HFFc6 (cell line): ENCODE data around the gene ITPRIP. TPM values are rescaled to one million over a fixed set of nuclear protein-coding genes. Genes with fewer than 3 reads are reported as not detected.

Experiments
- DNase-seq: peaks from one replicate; pipeline ENCODE4 v3.0.0-alpha.2; 2018
- H3K27ac Mint-ChIP-seq: 2 replicates; pipeline ENCODE4 v1.8.0; 2020; ENCODE audit warnings: mild to moderate bottlenecking, mixed read lengths
- H3K27me3 Mint-ChIP-seq: 2 replicates; pipeline ENCODE4 v1.8.0; 2021; ENCODE audit warnings: mild to moderate bottlenecking, moderate library complexity, mixed read lengths; ENCODE audit not compliant: insufficient read depth
- H3K36me3 Mint-ChIP-seq: 2 replicates; pipeline ENCODE4 v1.8.0; 2021; ENCODE audit warnings: low read depth, mixed read lengths
- H3K4me1 Mint-ChIP-seq: 2 replicates; pipeline ENCODE4 v1.8.0; 2020; ENCODE audit warnings: low read depth, mixed read lengths
- H3K4me3 Mint-ChIP-seq: 2 replicates; pipeline ENCODE4 v1.8.0; 2020; ENCODE audit warnings: mild to moderate bottlenecking, moderate library complexity, mixed read lengths
- H3K9me3 Mint-ChIP-seq: 2 replicates; pipeline ENCODE4 v1.8.0; 2020; ENCODE audit warnings: mild to moderate bottlenecking, mixed read lengths
- CTCF ChIP-seq: fragments of 200-600 bp; sonication (generic); IDR thresholded peaks from 2 replicates; pipeline ENCODE4 v1.5.0; 2021; ENCODE audit warnings: antibody characterized with exemption, mild to moderate bottlenecking
- total RNA-seq, 6 experiments: library from RNA; stranded (reverse); fragmentation: NEBNext Ultra II Directional; extraction: Animal tissue kit (Norgen Biotek cat#: 25700); gene quantifications; 2 replicates in 1 of 6; 3 replicates in 5 of 6; pipeline ENCODE4 v1.2.3, GENCODE V29; 2021

ITPRIP gene
- total RNA-seq, 6 experiments from 2014 or later = 23.9 to 34.7 (median 29.7) TPM

GRCh38 chr10:104317726-104318299, 20.5 kb downstream of the ITPRIP start:
- Mint-ChIP-seq H3K4me1 (peaks cover 60% of the 10 kb centered on the region), H3K9me3 (no peaks in the 10 kb centered on the region), H3K36me3 (peaks cover 26% of the 10 kb centered on the region; the same call in 1 of the 2 replicates), H3K27ac (peak overlapping the region; percentile 70; the same call in 1 of the 2 replicates), H3K27me3 (peaks cover 18% of the 10 kb centered on the region), H3K4me3 (peak overlapping the region; percentile 45; the same call in 1 of the 2 replicates)
- TF ChIP-seq CTCF = no peak; the same call in 1 of the 2 replicates
- DNase-seq = no peak

DNA sequence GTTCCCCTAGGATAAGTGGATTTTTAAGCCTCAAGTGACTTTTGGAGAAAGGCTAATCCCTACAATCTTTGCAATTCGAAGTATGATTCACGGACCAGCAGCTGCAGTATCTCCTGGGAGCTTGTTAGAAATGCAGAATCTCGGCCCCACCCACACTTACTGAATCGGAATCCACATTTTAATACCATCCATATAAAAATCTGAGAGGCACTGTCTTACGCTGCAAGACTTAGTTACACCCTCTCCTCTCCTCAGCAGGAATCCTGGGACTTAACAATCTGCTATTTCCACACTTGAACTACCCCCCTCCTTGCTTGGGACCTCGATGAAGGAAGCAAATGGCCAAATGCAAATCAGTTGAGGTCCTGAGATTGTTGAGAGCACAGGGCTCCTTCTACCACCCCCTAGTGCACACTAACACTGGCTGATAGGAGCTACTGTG, 21.0 kb downstream of the ITPRIP start:
- H3K36me3 Mint-ChIP-seq = peaks cover 31% of the 10 kb centered on the region; the same call in 1 of the 2 replicates
- H3K27me3 Mint-ChIP-seq = peaks cover 15% of the 10 kb centered on the region
- peak overlapping the region; percentile 45; the same call in 1 of the 2 replicates for H3K4me3 Mint-ChIP-seq
- DNase-seq = no peak
- H3K27ac Mint-ChIP-seq = peak overlapping the region; percentile 70
- H3K4me1 Mint-ChIP-seq = peaks cover 60% of the 10 kb centered on the region
- TF ChIP-seq CTCF = peak; percentile 30; the same call in 1 of the 2 replicates
- H3K9me3 Mint-ChIP-seq = no peaks in the 10 kb centered on the region

- no peak for DNase-seq
- Mint-ChIP-seq H3K27ac (peak overlapping the region; percentile 70), H3K27me3 (peaks cover 10% of the 10 kb centered on the region; the same call in 1 of the 2 replicates), H3K4me1 (peaks cover 58% of the 10 kb centered on the region), H3K9me3 (no peaks in the 10 kb centered on the region), H3K4me3 (0 out of 2 replicates have a peak overlapping the region, but pooled peaks have one; percentile 45), H3K36me3 (peaks cover 36% of the 10 kb centered on the region; the same call in 1 of the 2 replicates)
- TF ChIP-seq CTCF = no peak
Observed at GRCh38 chr10:104316321-104317099, 21.8 kb downstream of the ITPRIP start.

GRCh38 chr10:104315486-104315921, 22.8 kb downstream of the ITPRIP start:
- no peak for DNase-seq
- peak; percentile 15; the same call in 1 of the 2 replicates for TF ChIP-seq CTCF
- Mint-ChIP-seq H3K27me3 (peaks cover 9% of the 10 kb centered on the region; the same call in 1 of the 2 replicates), H3K36me3 (peaks cover 36% of the 10 kb centered on the region; the same call in 1 of the 2 replicates), H3K9me3 (no peaks in the 10 kb centered on the region), H3K4me3 (no peak overlapping the region), H3K27ac (no peak overlapping the region), H3K4me1 (peaks cover 61% of the 10 kb centered on the region)

GRCh38 chr10:104314591-104315485, 23.4 kb downstream of the ITPRIP start:
- Mint-ChIP-seq H3K4me3 (no peak overlapping the region), H3K27me3 (peaks cover 13% of the 10 kb centered on the region; the same call in 1 of the 2 replicates), H3K36me3 (peaks cover 36% of the 10 kb centered on the region; the same call in 1 of the 2 replicates), H3K4me1 (peaks cover 61% of the 10 kb centered on the region), H3K27ac (no peak overlapping the region), H3K9me3 (no peaks in the 10 kb centered on the region)
- DNase-seq = no peak
- TF ChIP-seq CTCF = no peak
